Glomerular visceral epithelial cell (primary cell): Measurements from ENCODE around the gene TRAPPC4.
A peak's percentile ranks its signal among the peaks of the same experiment; 100 is the strongest.
"Not testable (repeated sequence)": the region's sequence is repeated elsewhere in the genome, so short reads cannot be mapped to it uniquely, and the experiment has no call there.

Source experiments
- DNase-seq: peaks from one replicate; pipeline ENCODE4 v3.0.0-alpha.2; 2016; ENCODE audit errors: extremely low spot score

Gene TRAPPC4

DNA sequence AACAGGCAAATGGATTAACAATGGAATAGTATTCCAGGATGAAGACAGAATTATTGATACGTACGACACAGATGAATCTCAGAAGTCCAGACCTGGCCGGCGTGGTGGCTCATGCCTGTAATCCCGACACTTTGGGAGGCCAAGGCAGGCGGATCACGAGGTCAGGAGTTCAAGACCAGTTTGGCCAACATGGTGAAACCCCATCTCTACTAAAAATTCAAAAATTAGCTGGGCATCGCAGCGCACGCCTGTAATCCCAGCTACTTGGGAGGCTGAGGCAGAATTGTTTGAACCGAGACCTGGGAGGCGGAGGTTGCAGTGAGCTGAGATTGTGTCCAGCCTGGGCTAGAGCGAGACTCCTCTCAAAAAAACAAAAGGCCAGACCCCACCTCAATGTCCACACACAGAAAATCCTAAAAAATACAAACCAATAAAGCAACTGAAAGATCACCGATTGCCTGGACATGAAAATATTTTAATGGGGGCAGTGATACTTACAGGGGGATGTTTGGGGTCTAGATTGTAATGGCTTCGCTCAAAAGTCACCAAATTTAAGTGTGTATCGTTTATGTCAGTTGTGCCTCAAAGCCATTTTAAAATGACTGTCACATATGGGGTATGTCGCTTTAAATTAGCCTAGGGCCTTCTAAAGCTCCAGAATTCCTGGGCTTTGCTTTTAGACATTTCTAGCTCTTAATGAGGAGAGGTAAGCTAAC is 4.2 kb upstream of the TRAPPC4 start:
- DNase-seq, result no peak

DNA sequence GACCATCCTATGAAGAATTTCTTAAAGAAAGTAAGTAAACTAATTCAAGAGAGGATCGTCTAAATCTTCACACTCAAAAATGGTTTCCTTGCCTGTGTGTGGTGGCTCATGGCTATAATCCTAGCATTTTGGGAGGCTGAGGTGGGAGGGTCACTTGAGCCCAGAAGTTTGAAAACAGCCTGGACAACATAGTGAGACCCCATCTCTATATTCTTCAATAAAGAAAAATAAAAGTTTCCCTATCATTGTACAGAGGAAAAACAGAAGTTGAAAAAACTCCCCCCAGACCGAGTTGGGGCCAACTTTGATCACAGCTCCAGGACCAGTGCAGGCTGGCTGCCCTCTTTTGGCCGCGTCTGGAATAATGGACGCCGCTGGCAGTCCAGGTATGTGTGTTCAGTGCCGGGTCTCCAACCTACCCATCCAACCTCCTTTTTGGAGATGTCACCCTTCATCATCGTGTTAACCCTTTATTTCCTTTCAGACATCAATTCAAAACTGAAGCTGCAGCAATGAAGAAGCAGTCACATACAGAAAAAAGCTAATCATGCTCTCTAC is 3.4 kb upstream of the TRAPPC4 start:
- DNase-seq, result peak; percentile 13

DNA sequence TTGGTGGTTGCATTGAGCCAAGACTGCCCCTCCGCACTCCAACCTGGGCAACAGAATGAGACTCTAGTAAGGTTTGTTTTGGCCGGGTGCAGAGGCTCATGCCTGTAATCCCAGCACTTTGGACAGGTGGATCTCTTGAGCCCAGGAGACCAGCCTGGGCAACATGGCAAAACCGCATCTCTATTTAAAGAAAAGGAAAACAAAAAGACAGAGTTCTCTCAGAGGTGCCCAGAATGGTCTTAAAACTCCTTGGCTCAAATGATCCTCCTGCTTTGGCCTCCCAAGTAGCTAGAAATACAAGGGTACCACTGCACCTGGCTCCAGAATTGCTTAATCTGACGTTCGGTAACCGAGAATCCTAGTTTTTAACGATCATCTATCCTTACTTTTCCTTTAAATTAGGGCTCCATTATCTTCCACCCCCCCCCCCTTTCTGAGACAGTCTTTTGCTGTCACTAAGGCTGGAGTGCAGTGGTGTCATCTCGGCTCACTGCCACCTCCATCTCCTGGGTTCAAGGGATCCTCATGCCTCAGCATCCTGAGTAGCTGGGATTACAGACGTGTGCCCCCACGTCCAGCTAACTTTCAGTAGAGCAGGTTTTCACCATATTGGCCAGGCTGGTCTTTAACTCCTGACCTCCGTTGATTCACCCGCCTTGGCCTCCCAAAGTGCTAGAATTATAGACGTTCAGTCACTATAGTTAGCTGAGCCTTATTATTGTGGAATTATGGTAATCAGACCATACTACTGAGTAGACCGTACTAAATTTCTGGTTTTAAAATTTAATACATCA is 2.2 kb upstream of the TRAPPC4 start:
- no peak for DNase-seq

DNA sequence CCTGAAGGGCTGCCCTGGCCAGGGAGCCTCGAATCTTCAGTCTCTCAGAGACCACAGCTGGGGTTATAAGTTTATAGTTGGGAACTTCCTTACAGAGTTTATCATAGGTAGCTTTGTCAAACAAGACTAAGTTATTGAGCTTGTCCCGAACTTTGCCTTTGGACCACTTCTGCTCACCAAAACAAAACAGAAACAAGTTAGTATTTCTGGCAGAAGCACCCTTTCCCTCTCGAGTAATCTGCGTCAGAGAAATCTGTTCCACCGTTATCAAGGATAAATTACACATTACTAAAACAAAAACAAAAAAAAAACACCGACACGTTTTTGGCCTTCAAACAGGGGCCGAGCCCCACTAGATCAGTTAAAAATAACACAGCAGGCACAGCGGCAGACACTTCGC is 1.2 kb upstream of the TRAPPC4 start:
- DNase-seq, result not testable (repeated sequence)

DNA sequence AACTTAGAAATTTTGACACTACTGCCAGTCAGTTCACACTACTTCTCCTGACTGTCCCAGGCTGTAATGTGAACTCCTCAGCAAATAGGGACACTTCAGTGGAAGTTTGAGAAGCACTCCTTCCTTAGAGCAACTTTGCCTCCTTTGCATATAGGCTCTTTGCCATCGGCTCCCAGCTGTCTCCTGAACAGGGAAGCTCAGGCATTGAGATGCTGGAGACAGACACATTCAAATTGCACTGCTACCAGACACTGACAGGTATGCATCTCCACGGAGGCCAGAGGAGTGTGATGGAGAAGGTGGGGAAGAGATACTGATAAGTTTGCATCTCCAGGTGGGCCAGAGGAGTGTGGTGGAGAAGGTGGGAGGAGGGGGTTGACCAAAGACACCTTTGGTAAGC is 1.4 kb downstream of the TRAPPC4 start:
- no peak for DNase-seq

DNA sequence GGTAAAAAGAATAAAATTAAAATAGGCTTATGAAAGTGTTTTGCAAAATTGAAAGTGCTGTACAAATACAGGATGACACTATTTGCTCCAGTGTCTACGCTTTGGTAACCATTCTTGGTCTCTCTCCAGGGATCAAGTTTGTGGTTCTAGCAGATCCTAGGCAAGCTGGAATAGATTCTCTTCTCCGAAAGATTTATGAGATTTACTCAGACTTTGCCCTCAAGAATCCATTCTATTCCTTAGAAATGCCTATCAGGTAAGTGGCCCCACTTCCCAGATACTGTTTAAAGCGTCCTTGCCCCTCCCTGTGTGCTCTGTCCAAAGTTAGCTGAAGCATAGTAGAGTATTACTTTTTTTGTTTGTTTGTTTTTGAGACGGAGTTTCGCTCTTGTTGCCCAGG is 3.1 kb downstream of the TRAPPC4 start:
- no peak for DNase-seq

DNA sequence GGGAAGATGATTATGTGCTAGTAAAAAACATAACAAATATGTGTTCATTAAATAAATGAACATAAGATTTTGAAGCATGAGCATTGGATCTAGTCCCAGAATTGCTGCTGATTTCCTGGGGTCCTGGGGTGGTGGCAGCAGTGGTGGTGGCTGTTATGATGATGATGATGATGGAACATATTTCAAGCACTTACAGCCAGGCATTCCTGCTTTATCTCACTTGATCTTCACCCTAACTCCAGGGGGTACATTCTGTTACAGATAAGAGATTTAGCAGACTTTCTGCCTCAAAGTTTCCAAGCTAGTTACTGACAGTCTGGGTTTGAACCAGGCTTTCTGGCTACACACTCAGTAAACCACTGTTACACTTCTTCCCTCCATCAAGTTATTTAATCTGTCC is 5.2 kb downstream of the TRAPPC4 start:
- no peak for DNase-seq

DNA sequence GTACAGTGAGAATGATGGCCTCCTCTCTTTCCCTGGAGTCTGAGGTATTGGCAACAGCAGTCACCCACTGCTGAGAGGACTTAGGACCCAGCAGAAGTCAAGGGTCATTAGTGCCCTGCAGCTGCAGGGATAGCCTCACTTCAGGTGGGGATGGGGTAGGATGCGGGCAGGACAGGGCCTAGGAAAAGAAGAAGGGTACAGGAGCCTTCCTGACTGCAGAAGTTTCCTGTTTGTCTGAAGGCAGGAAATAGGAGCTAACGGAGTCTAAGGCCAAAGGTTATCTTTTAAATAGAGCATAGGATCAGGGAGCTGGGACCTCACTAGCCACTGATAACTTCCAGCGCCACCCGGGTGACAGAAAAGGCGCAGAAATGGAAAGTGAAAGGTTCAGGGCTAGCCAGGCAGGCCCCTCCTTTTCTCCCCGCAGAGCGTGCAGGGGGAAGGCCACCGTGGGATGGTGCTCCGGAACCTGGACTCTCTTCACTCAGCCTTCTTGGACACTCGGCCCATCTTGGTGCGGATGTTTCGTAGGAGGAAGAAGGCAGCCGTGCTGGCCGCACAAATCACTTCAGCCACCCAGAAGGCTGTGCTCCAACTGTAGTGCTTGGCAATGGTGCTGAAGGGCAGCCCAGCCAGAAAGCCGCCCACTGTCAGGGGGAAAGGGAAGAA is 6.0 kb downstream of the TRAPPC4 start:
- DNase-seq, result no peak

DNA sequence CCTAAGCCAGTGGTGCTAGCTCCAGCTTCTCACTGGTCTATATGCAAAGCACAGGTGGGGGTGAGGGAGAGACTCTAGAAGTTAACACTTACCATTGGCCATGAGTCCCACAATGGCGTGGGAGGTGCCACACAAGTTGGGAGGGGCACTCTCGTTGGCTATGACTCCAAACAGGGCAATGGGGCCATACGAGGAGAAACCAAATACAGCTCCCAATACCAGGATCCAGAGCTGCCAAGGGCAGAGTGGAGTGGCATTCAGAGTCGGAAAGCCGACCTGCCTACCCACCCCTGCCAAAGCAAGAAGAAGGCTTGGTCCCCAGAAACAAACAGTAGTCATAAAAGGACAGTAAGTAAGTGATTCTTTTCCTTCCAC is 6.5 kb downstream of the TRAPPC4 start:
- DNase-seq, result no peak

DNA sequence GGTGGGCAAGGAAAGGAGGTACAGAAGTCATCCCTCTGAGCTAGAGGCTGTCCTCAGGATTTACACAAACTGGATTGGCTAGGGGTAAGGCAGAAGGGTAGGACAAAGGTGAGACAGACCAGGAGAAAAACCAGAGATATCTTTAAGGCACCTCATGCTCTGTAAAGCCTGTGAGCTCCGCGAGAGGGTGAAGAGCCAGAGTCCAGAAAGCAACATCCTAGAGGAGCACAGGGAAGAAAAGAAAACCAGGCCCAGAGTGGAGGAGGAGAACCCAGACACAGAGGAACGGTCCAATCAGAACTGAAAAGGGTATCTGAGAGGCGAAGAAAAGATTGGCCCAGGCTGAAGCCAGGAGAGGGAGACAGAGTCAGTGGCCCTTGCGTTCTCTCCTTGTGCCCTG is 7.0 kb downstream of the TRAPPC4 start:
- no peak for DNase-seq

DNA sequence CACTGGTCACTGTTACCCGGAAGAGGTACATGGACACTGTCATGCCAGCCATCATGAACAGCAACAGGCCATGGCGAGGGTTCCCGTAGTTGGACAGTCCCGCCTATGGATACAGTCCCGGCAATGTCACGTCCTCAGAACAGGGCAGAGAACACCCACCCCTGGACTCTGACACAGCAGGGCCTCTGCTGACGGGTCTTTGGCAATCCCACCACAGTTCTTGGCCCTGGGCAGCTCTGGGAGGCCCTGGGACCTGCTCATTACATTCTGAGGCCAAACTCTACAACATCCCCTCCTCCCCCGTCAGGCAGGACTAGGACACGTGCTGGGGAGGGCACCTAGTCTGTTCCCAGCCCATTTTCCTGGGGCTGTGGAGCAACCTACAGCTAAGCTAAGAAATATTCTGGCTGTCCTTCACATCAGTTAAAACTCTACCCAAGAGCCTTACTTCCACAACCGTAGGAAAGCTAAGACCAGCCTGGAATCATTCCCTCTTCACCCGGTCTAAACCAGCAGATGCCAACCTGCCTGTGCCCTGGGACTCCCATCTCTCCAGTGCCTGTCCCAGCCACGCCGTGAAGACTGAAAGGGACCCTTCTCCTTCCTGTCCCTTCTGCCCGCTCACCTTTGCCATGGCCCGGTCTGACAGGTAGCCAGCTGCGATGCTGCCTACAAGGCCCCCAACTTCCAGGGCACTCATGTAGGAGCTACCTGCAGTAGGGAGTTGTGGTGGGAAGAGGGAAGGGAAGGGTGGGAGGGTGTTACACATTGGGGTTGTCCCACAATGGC is 7.6 kb downstream of the TRAPPC4 start:
- DNase-seq, result no peak

DNA sequence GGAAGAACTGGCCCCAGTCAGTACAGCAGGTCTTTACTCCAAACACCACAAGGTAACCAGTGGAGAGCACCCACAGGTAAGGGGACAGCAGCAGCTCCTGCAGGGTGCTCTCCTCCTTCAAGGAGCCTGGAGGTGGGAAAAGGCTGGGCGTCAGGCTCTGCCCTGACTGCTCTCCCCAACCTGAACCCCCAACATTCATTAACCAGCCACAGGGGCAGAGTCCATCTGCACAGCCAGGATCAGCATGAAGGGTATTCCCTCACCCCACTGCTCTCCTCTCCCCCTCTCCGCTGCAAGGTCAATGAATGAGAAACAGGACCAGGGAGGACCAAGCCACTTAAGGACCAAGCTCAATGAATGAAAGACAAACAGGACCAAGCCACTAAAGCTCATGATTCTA is 8.4 kb downstream of the TRAPPC4 start:
- DNase-seq, result no peak

DNA sequence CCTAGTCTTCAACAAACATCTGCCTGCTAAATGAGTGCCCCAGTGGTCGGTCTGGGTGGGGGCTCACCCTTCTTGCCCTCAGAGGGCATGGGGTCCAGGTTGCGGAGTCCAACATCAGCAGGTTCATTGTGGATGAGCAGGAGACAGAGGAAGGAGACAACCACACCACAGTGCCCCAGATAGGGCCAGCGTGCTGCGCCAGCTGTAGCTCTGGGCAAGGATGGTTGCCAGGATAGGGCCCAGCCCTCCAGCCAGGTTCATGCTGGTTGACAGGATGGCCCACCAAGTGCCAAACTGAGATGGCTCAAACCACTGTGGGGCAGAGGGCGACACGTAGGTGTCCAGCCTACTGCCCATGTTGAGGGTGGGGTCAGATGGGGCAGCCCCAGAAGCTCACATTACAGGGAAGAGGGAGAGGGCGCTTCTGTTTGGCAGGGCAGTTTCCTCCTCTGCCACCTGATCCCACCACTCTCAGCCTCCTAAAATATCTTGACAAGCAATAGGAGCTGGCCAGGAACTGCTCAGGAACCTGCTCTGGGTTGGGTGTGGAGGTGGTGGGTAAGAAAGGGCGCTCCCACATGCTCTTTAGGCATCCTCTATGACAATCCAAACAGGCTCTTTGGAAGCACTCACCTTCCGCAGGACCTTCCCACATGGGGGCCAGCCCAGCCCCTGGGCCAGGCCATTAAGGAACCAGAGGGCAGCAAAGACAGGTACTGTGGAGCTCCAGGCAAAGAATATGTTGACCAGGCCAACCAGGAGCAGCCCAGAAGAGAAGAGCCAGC is 9.2 kb downstream of the TRAPPC4 start:
- DNase-seq, result no peak

DNA sequence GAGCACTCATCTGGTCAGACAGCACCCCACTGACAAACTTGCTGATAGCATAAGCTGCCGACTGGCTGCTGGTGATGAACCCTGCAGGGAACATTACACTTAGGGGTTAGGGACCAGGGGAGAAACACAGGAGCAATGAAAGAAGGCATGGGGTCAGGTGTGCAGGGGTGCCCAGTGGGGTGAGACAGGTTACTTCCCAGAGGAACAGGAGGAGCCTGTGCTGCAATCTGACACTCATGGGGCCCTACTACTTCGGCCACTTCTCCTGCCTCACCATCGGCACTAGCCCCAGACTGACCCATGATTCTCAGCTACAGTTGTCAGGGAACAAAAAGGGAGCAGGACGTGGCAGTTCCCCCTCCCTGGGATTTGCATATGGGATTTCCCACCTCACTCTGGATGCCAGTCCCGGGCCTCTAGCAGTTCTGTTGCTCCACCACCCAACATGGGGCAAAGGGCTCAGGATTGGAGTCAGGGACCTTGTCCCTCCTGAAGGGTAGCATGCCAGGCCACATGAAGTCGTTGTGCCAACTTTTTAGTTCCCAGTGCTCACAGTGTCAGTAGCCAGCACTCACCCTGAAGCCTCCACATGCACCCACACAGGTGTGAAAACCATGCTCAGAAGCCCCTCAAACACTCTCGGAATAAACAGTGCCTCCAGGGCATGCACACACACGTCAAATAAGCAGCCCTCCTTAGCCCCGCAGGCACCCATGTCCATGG is 9.9 kb downstream of the TRAPPC4 start:
- DNase-seq, result peak; percentile 25

DNA sequence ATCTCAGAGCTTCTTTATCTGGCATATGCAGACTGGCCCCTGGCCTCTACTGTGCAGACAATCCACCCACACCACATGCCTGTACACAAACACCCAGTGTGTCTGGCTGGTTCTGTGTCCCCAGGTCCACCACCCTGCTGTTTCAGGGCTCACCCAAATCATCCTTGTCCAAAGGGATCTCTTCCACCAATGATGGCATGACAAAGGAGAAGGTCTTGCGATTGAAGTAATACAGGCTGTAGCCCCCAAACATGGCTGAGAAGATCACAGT is 10.4 kb downstream of the TRAPPC4 start:
- no peak for DNase-seq

DNA sequence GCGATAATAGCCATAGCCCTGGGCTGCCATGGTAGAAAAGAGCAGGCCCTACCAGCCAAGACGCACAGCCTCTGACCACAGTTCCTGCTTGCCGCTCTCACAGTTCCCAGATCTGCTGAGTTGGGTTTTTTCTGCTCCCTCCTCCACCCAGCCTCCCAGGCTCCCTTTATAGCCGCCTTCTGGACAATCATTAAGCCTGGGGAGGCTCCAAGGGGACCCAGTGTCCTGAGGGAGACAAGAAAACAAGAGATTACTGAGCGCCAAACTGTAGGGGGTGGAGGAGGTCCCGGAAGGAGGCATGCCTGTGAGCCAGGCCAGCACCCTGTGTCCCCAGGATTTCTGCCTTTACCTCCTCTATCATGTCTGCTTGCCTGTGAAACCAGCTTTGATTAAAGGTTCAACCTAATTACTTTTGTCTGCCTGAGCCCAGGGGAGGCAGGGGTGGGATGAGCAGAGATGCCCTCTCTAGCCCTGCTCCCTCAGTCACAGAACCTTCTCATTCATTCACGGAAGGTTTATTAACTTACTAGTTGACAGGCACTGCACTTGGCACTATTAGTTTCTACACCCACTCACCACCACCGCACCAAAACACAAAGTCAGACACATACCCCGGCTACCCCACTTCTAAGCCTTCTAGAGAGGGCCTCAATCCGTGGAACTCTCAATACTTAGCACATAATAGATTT is 10.9 kb downstream of the TRAPPC4 start:
- DNase-seq, result peak; percentile 89

DNA sequence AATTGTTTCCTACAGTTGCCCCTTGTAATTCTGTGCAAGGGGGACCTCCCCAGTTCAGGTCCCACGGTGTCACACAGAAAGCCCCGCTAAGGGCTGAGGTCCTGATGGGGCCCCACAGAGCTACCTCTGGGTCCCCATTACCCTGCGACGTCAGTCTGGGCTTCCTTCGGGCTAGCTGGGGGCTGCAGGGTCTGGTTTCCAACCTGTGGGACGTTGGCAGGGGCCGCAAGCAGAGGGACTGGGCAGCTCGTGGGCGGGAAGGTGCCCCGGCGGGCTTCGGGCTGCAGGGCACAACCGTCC is 11.4 kb downstream of the TRAPPC4 start:
- no peak for DNase-seq

DNA sequence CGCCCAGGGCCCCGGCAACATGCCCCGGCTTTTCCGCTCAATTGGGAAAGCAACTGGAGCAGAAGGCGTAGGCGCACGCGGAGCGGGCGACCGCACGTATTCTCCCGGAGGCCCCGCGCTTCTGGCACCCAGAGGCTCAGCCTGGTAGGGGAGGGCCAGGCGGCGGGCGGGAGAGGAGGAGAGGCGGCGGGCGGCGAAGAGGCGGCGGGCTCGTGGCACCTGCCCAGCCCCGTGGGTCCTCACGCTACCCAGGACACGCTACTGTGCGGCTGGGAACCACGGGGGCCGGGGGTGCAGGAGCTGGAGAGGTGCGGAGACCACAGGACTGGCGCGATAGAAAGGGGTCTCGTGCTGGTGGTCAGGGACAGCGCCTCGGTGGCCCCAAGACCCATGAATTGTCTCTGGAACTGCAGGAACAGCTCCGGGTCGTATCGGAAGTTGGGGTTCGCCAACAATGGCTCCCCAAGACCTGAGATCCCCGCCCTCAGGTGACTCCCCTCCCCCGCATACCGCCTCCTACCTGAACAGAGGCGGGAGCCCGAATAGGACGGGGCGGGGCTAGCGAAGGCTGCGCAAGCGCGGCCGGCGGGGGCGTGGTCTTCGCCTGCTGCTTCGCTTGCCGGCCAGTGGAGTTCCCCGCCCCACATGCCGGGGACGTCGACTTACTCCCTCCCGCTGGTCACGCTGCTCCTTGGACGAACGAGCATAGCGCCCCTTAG is 11.9 kb downstream of the TRAPPC4 start, which contains the start of gene SLC37A4:
Gene SLC37A4 (minus strand): TSS at position 549 of the 719 bp plus-strand sequence.
- DNase-seq, result peak; percentile 97

DNA sequence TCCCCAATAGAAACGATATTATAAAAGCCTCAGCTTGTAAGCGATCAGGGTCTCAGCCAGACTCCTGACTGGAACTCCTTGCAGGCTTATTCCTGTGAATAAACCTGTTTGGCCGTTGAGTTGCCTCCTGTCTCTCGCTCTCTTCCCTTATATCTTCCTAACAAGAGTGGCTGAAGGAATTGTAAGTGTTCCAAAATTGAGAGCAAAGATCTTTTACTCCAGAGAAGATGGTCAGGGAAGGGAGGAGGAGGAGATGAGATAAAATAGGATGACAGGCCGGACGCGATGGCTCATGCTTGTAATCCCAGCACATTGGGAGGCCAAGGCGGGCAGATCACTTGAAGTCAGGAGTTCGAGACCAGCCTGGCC is 13.3 kb downstream of the TRAPPC4 start:
- DNase-seq, result no peak
